Progenitor cell of endocrine pancreas (in vitro differentiated cells): ENCODE results near the gene SCRG1. TPM values are rescaled to one million over a fixed set of nuclear protein-coding genes. Genes with fewer than 3 reads are reported as not detected.

Experiments used
- DNase-seq: peaks from one replicate; pipeline ENCODE4 v3.0.0; 2021; ENCODE audit warnings: low spot score; ENCODE audit not compliant: unreplicated experiment
- H3K27ac Mint-ChIP-seq: 2 replicates; pipeline ENCODE4 v1.8.0; 2021; ENCODE audit warnings: mild to moderate bottlenecking, moderate library complexity, mixed read lengths
- H3K27me3 Mint-ChIP-seq: 2 replicates; pipeline ENCODE4 v1.8.0; 2021; ENCODE audit warnings: mixed read lengths
- H3K36me3 Mint-ChIP-seq: 2 replicates; pipeline ENCODE4 v1.8.0; 2022; ENCODE audit warnings: mixed read lengths; ENCODE audit not compliant: insufficient read depth
- H3K4me1 Mint-ChIP-seq: 2 replicates; pipeline ENCODE4 v1.8.0; 2021; ENCODE audit warnings: low read depth, mixed read lengths
- H3K4me3 Mint-ChIP-seq: 2 replicates; pipeline ENCODE4 v1.8.0; 2021; ENCODE audit warnings: low read depth, mild to moderate bottlenecking, moderate library complexity, mixed read lengths
- H3K9me3 Mint-ChIP-seq: 2 replicates; pipeline ENCODE4 v1.8.0; 2021; ENCODE audit warnings: low read depth, mixed read lengths
- total RNA-seq: library from RNA; stranded (reverse); gene quantifications from 2 replicates; pipeline ENCODE4 v1.2.1, GENCODE V29; 2021
- TF ChIP-seq, protein P1 (sequence below): fragments of 200-600 bp; sonication (generic); IDR thresholded peaks from one replicate; pipeline ENCODE4 v1.5.0; 2021; ENCODE audit warnings: antibody characterized with exemption, mild to moderate bottlenecking; ENCODE audit not compliant: unreplicated experiment

Gene SCRG1
- total RNA-seq, 1 donor from 2014 or later, result not detected

DNA sequence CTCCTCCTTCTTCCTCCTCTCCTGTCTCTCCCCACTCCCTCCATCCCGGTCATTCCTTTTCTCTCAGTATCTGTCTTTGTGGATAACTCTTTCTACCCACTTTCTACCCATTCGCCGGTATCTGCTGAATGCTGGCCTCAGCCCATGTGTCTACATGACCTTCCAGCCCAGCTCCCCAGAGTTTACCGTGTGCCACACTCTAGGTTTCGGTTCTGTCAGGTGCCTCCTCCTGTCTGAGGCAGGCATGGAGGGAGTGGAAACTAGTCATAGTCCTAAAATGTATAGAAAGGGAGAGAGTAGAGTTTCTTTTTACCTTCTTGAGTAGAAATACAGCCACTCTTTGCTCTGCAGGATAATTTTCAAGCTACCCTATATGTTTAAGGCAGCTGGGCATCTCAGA lies 33.5 kb upstream of the SCRG1 start:
- no peak overlapping the region for H3K4me3 Mint-ChIP-seq
- H3K36me3 Mint-ChIP-seq, result peaks cover 1% of the 10 kb centered on the region
- no peak for DNase-seq
- no peak overlapping the region for H3K27ac Mint-ChIP-seq
- H3K27me3 Mint-ChIP-seq, result no peaks in the 10 kb centered on the region
- TF ChIP-seq, protein P1, sequence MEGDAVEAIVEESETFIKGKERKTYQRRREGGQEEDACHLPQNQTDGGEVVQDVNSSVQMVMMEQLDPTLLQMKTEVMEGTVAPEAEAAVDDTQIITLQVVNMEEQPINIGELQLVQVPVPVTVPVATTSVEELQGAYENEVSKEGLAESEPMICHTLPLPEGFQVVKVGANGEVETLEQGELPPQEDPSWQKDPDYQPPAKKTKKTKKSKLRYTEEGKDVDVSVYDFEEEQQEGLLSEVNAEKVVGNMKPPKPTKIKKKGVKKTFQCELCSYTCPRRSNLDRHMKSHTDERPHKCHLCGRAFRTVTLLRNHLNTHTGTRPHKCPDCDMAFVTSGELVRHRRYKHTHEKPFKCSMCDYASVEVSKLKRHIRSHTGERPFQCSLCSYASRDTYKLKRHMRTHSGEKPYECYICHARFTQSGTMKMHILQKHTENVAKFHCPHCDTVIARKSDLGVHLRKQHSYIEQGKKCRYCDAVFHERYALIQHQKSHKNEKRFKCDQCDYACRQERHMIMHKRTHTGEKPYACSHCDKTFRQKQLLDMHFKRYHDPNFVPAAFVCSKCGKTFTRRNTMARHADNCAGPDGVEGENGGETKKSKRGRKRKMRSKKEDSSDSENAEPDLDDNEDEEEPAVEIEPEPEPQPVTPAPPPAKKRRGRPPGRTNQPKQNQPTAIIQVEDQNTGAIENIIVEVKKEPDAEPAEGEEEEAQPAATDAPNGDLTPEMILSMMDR, result no peak
- H3K9me3 Mint-ChIP-seq, result no peaks in the 10 kb centered on the region
- peaks cover 9% of the 10 kb centered on the region for H3K4me1 Mint-ChIP-seq

- H3K9me3 Mint-ChIP-seq, result no peaks in the 10 kb centered on the region
- DNase-seq, result no peak
- TF ChIP-seq, protein P1, result no peak
- H3K27me3 Mint-ChIP-seq, result no peaks in the 10 kb centered on the region
- H3K4me3 Mint-ChIP-seq, result no peak overlapping the region
- H3K4me1 Mint-ChIP-seq, result no peaks in the 10 kb centered on the region
- H3K27ac Mint-ChIP-seq, result no peak overlapping the region
- peaks cover 1% of the 10 kb centered on the region for H3K36me3 Mint-ChIP-seq
Measured at GRCh38 chr4:173426064-173426463, 27.1 kb upstream of the SCRG1 start.

DNA sequence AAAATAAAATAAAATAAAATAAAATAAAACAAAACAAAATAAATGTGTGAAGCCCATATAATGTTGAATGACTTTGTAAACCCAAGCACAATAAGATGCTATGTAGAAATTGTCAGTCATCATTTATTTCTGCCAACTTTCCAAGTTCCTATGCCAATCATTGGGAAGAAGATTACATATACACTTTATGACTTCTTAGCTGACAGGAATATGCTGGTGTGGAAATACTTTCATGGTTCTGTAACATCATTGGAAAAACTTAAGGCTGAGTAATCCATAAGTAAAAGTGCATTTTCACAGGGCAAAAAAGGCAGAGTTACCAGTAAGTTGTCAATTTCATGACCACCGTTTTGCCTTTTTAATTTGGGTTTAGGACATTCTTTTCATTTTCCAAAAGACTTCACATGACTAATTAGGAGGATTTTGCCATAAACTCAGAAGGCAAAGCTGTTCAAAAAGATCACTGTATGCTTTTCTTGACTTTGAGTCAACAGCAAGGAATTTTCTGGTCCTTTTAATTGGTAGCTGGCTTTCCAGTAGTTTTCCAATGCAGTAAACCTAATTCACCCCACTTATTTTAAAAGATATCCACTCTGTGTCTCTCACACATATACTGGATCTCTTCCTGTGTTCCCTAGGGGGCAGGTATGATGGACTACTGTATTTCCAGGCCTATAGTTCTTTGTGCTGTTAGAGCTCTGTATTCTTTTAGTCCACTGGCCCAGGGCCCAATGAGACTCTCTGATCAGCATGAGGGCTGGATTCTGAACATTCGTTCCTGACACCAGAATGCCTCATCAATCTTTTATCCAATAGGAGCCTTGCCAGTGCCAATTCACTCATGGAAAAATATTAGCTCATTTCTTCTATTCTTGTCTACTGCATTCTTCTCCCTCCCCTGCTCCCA lies 26.2 kb upstream of the SCRG1 start:
- H3K27me3 Mint-ChIP-seq, result no peaks in the 10 kb centered on the region
- H3K9me3 Mint-ChIP-seq, result no peaks in the 10 kb centered on the region
- peaks cover 3% of the 10 kb centered on the region for H3K4me1 Mint-ChIP-seq
- no peak overlapping the region for H3K4me3 Mint-ChIP-seq
- DNase-seq, result no peak
- peaks cover 1% of the 10 kb centered on the region for H3K36me3 Mint-ChIP-seq
- TF ChIP-seq, protein P1, result no peak
- no peak overlapping the region for H3K27ac Mint-ChIP-seq

DNA sequence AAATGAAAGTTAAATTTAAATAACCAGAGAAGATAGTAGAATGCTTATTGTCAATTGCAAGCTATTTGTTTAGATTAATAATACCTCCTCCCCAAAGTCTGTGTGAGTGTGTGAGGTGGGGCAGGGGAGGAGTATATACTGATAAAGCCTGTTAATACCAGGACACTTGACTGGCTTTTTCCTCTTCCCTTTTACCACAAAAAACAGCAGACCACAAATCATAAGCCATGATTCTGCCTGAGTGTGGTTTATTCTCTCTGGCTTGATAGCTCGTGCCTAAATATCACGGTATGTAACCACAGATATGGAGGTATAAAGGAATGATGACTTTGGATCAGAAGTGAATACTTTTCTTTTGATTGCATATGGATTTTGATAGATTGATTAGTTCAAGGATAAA lies 21.9 kb upstream of the SCRG1 start:
- TF ChIP-seq, protein P1, result no peak
- Mint-ChIP-seq H3K27me3 (no peaks in the 10 kb centered on the region), H3K9me3 (no peaks in the 10 kb centered on the region), H3K36me3 (peaks cover 1% of the 10 kb centered on the region), H3K4me1 (peaks cover 3% of the 10 kb centered on the region), H3K4me3 (no peak overlapping the region), H3K27ac (no peak overlapping the region)
- no peak for DNase-seq

- Mint-ChIP-seq H3K4me3 (no peak overlapping the region), H3K27me3 (no peaks in the 10 kb centered on the region), H3K4me1 (peaks cover 3% of the 10 kb centered on the region), H3K36me3 (peaks cover 1% of the 10 kb centered on the region), H3K9me3 (no peaks in the 10 kb centered on the region), H3K27ac (no peak overlapping the region)
- TF ChIP-seq, protein P1, result peak; percentile 61
- no peak for DNase-seq
Measured at GRCh38 chr4:173420324-173420752, 21.4 kb upstream of the SCRG1 start.
